K562 (cell line): ENCODE data around the gene CORO2A. TPM values are rescaled to one million over a fixed set of nuclear protein-coding genes. Genes with fewer than 3 reads are reported as not detected.

Experiments used
- CBFA2T3 ChIP-seq: fragments of 450-650 bp; IDR thresholded peaks from 2 replicates; pipeline ENCODE4 v1.6.1; 2017
- CEBPB ChIP-seq: fragments of 450-650 bp; IDR thresholded peaks from 2 replicates; pipeline ENCODE4 v1.6.1; 2016; ENCODE audit warnings: missing genetic modification characterization, missing compliant biosample characterization
- CEBPG ChIP-seq, 3 experiments: fragments of 200-800 bp in 1 of 3; sonication (Bioruptor generic) in 1 of 3; sonication (generic) in 1 of 3; formaldehyde crosslinking in 1 of 3; IDR thresholded peaks in 2 of 3; conservative IDR thresholded peaks in 1 of 3; 2 replicates each; pipeline versions ENCODE4 v1.6.1 to v1.8.0; 2016 to 2022; ENCODE audit warnings: missing compliant biosample characterization in 2 of 3, missing genetic modification characterization in 2 of 3, mild to moderate bottlenecking in 1 of 3, missing genetic modification reagents in 1 of 3
- polyA plus RNA-seq, 8 experiments: library from polyadenylated mRNA; depleted of rRNA in 4 of 8; stranded (reverse) in 5 of 8; unstranded in 3 of 8; fragments of >200 nt; fragmentation: Nextera tagmentation in 2 of 8; fragmentation: Illumina TruSeq in 1 of 8; extraction: Ambion mirVana in 2 of 8; extraction: Trizol in 1 of 8; gene quantifications; 2 replicates each; pipeline versions ENCODE4 v1.2.1 to v1.2.3, GENCODE V29; 2011 to 2014; ENCODE audit warnings: inconsistent platforms in 1 of 8, missing spikeins in 1 of 8
- total RNA-seq, 7 experiments: library from RNA; depleted of rRNA in 6 of 7; stranded (reverse); fragments of >200 nt in 6 of 7; fragmentation: Illumina TruSeq in 2 of 7; extraction: Trizol in 2 of 7; gene quantifications; 2 replicates each; pipeline versions ENCODE4 v1.2.1 to v1.2.3, GENCODE V29; 2011 to 2021; ENCODE audit warnings: low replicate concordance in 1 of 7
- TF ChIP-seq, protein P1 (sequence below): fragments of 250-450 bp; sonication (Bioruptor Pico); IDR thresholded peaks from 2 replicates; pipeline ENCODE4 v1.4.0; 2020; ENCODE audit warnings: mild to moderate bottlenecking, moderate library complexity
- TF ChIP-seq, protein P2 (sequence below), 2 experiments: fragments of 250-450 bp in 1 of 2; fragments of 450-650 bp in 1 of 2; sonication (Bioruptor Pico) in 1 of 2; IDR thresholded peaks; 2 replicates each; pipeline versions ENCODE4 v1.6.1 to v1.8.0; 2016 to 2021; ENCODE audit warnings: mild to moderate bottlenecking in 2 of 2, moderate library complexity in 2 of 2, missing compliant biosample characterization in 1 of 2, missing genetic modification characterization in 1 of 2

CORO2A gene
- total and polyA plus RNA-seq, 9 of the 15 experiments (the other 6 are each of a cell fraction or from before 2014, with no cell fraction given) = 9.5 to 26.6 (median 18.0) TPM

DNA sequence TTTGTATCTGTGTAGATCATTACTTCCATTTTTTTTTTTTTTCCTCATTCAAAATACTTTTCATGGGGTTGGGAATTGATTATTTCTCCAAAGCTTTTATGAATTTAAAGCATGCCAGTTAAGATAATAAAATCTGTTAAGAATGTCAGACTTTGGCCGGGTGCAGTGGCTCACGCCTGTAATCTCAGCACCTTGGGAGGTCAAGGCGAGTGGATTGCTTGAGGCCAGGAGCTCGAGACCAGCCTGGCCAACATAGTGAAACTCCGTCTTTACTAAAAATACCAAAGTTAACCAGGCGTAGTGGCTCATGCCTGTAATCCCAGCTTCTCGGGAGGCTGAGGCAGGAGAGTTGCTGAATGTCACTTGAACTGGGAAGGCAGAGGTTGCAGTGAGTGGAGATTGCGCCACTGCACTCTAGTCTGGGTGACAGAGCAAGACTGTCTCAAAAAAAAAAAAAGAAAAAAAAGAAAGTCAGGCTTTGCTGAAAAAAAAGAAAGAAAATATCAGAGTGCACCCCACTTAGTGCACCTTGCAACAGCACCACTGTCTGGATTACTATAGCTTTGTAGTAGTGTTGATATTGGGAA is 44.6 kb upstream of the CORO2A start (continued):
- TF ChIP-seq, protein P1, sequence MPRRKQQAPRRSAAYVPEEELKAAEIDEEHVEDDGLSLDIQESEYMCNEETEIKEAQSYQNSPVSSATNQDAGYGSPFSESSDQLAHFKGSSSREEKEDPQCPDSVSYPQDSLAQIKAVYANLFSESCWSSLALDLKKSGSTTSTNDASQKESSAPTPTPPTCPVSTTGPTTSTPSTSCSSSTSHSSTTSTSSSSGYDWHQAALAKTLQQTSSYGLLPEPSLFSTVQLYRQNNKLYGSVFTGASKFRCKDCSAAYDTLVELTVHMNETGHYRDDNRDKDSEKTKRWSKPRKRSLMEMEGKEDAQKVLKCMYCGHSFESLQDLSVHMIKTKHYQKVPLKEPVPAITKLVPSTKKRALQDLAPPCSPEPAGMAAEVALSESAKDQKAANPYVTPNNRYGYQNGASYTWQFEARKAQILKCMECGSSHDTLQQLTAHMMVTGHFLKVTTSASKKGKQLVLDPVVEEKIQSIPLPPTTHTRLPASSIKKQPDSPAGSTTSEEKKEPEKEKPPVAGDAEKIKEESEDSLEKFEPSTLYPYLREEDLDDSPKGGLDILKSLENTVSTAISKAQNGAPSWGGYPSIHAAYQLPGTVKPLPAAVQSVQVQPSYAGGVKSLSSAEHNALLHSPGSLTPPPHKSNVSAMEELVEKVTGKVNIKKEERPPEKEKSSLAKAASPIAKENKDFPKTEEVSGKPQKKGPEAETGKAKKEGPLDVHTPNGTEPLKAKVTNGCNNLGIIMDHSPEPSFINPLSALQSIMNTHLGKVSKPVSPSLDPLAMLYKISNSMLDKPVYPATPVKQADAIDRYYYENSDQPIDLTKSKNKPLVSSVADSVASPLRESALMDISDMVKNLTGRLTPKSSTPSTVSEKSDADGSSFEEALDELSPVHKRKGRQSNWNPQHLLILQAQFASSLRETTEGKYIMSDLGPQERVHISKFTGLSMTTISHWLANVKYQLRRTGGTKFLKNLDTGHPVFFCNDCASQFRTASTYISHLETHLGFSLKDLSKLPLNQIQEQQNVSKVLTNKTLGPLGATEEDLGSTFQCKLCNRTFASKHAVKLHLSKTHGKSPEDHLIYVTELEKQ = no peak
- TF ChIP-seq CEBPG (CRISPR knock-in tag; IDR thresholded peaks at IDR 0.05) = no peak
- TF ChIP-seq CEBPG (tag; conservative IDR thresholded peaks at IDR 0.05 in 1 of 2, IDR thresholded peaks at IDR 0.05 in 1 of 2) = peak in 1 of 2 experiments; percentile 46; a peak in 1 of 4 replicates
- TF ChIP-seq CBFA2T3 = peak; percentile 24; the same call in 1 of the 2 replicates
- TF ChIP-seq CEBPB (tag) = peak; percentile 90
- TF ChIP-seq, protein P2, sequence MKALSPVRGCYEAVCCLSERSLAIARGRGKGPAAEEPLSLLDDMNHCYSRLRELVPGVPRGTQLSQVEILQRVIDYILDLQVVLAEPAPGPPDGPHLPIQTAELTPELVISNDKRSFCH (CRISPR knock-in tag; IDR thresholded peaks at IDR 0.05) = no peak
- TF ChIP-seq, protein P2 (tag; IDR thresholded peaks at IDR 0.05) = no peak
